Upper lobe of left lung (tissue), 4 donors: Measurements from ENCODE around the gene WASF3.

Source experiments
- POLR2A ChIP-seq, 4 donors: fragments of 450-650 bp; IDR thresholded peaks; one replicate each; pipeline ENCODE4 v1.5.1; 2016 to 2017; ENCODE audit warnings: antibody characterized with exemption in 4 of 4, mild to moderate bottlenecking in 2 of 4
- TF ChIP-seq, protein P1 (sequence below), 6 experiments: fragments of 450-650 bp in 4 of 6; fragments of 200-600 bp in 2 of 6; sonication (generic) in 2 of 6; IDR thresholded peaks; one replicate each; pipeline ENCODE4 v1.5.1; 2016 to 2019; ENCODE audit warnings: antibody characterized with exemption in 6 of 6

DNA sequence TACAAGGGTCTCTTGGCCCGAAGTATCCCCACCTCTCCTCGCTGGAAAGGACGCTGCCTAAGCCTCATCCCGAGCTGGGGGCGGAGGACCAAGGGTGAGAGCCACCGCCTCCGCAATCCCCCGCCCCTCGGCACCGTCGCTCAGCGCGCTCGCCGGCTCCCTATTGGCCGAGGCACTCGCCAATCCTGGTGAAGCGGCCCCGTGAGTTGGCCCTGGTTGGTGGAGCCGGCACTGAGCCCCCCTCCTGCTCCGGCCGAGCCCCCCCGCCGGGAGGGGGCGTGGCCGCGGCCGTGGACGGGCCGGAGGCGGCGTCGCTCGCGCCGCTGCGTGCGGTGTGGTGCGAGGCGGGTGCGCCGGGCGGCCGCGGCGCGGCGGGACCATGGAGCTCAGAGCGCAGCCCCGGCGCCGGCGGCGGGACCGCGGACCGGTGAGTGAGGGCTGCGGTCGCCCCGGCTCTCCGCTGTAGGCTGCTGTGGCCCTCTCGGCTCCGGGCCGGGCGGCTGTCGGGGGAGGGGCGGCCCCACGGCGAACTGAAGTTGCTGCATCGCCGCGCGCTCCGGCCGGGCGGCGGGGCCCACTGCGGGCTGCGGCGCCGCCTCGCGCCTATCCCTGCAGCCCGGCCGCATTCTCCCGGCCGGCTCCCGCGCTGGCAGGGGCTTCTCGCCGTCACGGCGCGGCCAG, at the start of gene WASF3:
- TF ChIP-seq, protein P1, sequence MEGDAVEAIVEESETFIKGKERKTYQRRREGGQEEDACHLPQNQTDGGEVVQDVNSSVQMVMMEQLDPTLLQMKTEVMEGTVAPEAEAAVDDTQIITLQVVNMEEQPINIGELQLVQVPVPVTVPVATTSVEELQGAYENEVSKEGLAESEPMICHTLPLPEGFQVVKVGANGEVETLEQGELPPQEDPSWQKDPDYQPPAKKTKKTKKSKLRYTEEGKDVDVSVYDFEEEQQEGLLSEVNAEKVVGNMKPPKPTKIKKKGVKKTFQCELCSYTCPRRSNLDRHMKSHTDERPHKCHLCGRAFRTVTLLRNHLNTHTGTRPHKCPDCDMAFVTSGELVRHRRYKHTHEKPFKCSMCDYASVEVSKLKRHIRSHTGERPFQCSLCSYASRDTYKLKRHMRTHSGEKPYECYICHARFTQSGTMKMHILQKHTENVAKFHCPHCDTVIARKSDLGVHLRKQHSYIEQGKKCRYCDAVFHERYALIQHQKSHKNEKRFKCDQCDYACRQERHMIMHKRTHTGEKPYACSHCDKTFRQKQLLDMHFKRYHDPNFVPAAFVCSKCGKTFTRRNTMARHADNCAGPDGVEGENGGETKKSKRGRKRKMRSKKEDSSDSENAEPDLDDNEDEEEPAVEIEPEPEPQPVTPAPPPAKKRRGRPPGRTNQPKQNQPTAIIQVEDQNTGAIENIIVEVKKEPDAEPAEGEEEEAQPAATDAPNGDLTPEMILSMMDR (IDR thresholded peaks at IDR 0.05) = peak in 1 of 6 experiments; percentile 20
- TF ChIP-seq POLR2A (IDR thresholded peaks at IDR 0.05) = peak in 2 of 4 donors; percentile 36 to 54
